ENCODE data around the gene OR6S1. TPM values are rescaled to one million over a fixed set of nuclear protein-coding genes. Genes with fewer than 3 reads are reported as not detected.
A peak's percentile ranks its signal among the peaks of the same experiment; 100 is the strongest.

The OR6S1 gene
- total and polyA plus RNA-seq, 10 of the 15 experiments (the other 5 are each of a cell fraction or from before 2014, with no cell fraction given): 0.22 to 0.67 (median 0.43) TPM; not detected in 4

DNA sequence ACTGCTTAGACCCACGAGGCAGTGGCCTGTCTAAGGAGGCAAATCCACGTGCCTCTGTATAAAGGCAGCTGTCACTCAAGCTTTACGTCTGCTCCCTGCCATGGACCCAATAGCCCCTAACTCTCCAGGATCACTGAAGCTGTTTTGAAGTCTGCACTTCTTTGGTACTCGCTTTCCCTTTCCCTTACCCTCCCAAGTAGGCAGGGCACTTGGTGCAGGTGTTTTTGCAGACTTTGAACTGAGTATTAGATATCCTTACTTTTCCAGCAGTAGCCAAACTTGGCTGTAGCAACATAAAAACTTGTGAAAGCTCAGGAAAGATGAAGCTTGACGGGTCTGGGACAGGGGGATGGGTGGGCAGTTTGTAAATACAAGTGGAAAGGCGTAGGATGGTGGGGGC is 17.8 kb upstream of the OR6S1 start (continued):
- no peak for TF ChIP-seq PRDM15 (CRISPR knock-in tag; IDR thresholded peaks at IDR 0.05)
- no peak for TF ChIP-seq ESRRA (IDR thresholded peaks at IDR 0.05; ENCODE audit: low read length)
- TF ChIP-seq EGR1 (IDR thresholded peaks at IDR 0.05; ENCODE audit: borderline replicate concordance in 1 of 2, low read depth in 2 of 2, low read length in 2 of 2): no peak

DNA sequence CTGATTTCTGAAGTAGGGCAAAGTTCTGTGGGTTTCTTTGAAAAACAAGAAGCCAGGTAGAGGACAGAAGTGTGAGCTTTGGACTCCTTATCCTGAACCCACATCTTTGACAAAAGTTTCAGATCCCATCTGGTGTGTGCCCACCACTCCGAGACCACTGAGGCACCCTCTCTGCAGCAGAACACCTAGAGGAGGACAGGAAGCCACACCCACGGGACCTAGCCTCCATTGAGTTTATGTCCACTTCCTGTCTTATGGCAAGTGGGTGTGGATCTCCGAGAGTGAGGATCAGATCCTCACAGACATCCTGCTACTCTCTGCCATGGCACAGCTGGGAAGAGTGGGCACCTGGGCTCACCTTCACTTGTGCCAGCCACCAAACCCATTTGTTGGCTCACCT is 16.8 kb upstream of the OR6S1 start:
- CTCF ChIA-PET: interaction anchor here (1.0 to 11.5 kb wide), 7 partner anchors 19 to 314 kb away, joined by 3 to 214 read pairs (median 5); partner anchors contain the start of genes ANG and RNASE4
- no peaks in the 10 kb centered on the region; a peak in 2 of 4 replicates for H3K27me3 ChIP-seq (replicated peaks in 1 of 2; ENCODE audit: control insufficient read depth in 2 of 2, insufficient read depth in 2 of 2, low read length in 1 of 2)
- H3K4me2 ChIP-seq (ENCODE audit: control insufficient read depth, insufficient read depth): no peak overlapping the region
- no peak overlapping the region for H3K4me3 ChIP-seq
- POLR2A ChIA-PET: no interaction called here
- no TSS peak for BruUV-seq (replicated peaks)
- SMC1A ChIA-PET (ENCODE audit: uncharacterized antibody, unreplicated experiment): interaction anchor here (1.3 to 2.9 kb wide), 4 partner anchors 21 to 45 kb away, joined by 4 to 16 read pairs (median 8); no protein-coding TSS in a partner anchor
- H3K9ac ChIP-seq (ENCODE audit: control insufficient read depth, insufficient read depth, low read length): no peak overlapping the region
- H3K79me2 ChIP-seq (ENCODE audit: control insufficient read depth, insufficient read depth, low read length): peaks cover 2% of the 10 kb centered on the region
- no peak overlapping the region for H3K27ac ChIP-seq (ENCODE audit: control insufficient read depth, insufficient read depth)
- in situ Hi-C loops (cut with MboI) (no loop called here), intact Hi-C loops (cut with micrococcal nuclease; ENCODE audit: unreplicated experiment) (no loop called here)
- 0% methylated on average over 3 of the region's 3 CpGs for WGBS (ENCODE audit: insufficient coverage, insufficient replicate concordance, low lambda C conversion rate, missing lambda C conversion rate)
- no peak for FAIRE-seq
- no peak for DNase-seq (ENCODE audit: low read depth, low spot score)
- TF ChIP-seq SP1 (IDR thresholded peaks at IDR 0.05; ENCODE audit: low read depth, low read length): no peak
- 0 out of 2 replicates have a peak, but pooled peaks have one; percentile 15 for TF ChIP-seq POLR2A (IDR thresholded peaks at IDR 0.05; ENCODE audit: low read depth, low read length)
- TF ChIP-seq ESRRA (IDR thresholded peaks at IDR 0.05; ENCODE audit: low read length): no peak
- H4K20me1 ChIP-seq (ENCODE audit: control insufficient read depth, insufficient read depth): no peaks in the 10 kb centered on the region; the same call in 1 of the 2 replicates
- H2AFZ ChIP-seq (ENCODE audit: control insufficient read depth, low read depth, low read length): no peak overlapping the region
- H3K9me3 ChIP-seq (replicated peaks; ENCODE audit: control insufficient read depth, insufficient read depth, low read length): no peaks in the 10 kb centered on the region
- peaks cover 4% of the 10 kb centered on the region for H3K4me1 ChIP-seq (ENCODE audit: control insufficient read depth, insufficient read depth, low read length)
- no peak for ATAC-seq
- RAD21 ChIA-PET (ENCODE audit: unreplicated experiment): interaction anchor here (1.0 to 1.4 kb wide), 3 partner anchors 22 to 48 kb away, joined by 3 to 4 read pairs (median 4); partner anchors contain the start of gene ANG
- H3K36me3 ChIP-seq (ENCODE audit: control insufficient read depth in 2 of 2, insufficient read depth in 2 of 2, low read length in 1 of 2): peaks cover 0 to 3% of the 10 kb centered on the region in 2 experiments; a peak in 1 of 4 replicates

Data from GM12878 (cell line).